Measurements from ENCODE around the gene GABRB1. TPM values are rescaled to one million over a fixed set of nuclear protein-coding genes. Genes with fewer than 3 reads are reported as not detected.

GABRB1 gene
- total and polyA plus RNA-seq, 2 of the 8 experiments (the other 6 are each of a cell fraction or from before 2014, with no cell fraction given) = 0.22 to 0.38 TPM

DNA sequence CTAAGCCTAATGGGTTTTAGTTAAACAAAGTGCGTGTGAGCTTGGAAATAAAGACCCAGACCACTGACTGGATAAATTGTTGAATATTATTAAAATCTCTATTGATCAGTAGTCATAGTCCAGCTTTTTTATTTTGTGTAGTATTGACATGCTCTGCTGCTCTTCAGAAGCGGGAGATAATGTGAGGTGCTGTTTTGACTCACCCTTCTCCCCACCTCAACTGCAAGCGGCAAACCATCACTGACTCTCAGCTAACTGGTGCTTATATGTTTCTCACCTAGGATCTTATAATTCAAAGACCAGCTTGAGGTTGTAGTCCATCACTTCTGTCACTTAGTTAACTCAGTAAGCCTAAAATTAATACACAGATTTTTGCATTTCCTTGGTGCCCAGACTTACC, 359.9 kb downstream of the GABRB1 start:
- Histone ChIP-seq H3K56ac (replicated peaks; ENCODE audit: insufficient read length, low read depth, low read length) (no peak overlapping the region), H4K5ac (ENCODE audit: insufficient read length, low read depth, low read length) (no peak overlapping the region), H4K8ac (ENCODE audit: extremely low read depth, insufficient read depth, low read length) (no peak overlapping the region), H2BK5ac (ENCODE audit: low read depth, low read length) (no peak overlapping the region), H2BK15ac (ENCODE audit: low read length) (no peak overlapping the region), H2BK12ac (ENCODE audit: low read depth, low read length) (no peak overlapping the region), H2AFZ (ENCODE audit: low read length) (no peak overlapping the region), H2BK120ac (replicated peaks; ENCODE audit: low read depth, low read length) (no peak overlapping the region), H3K9me3 (ENCODE audit: insufficient read depth in 2 of 2, low read depth in 1 of 2, low read length in 1 of 2) (no peaks in the 10 kb centered on the region), H3K23me2 (ENCODE audit: low read depth, low read length) (no peaks in the 10 kb centered on the region), H3K4me2 (ENCODE audit: insufficient read depth in 1 of 2, low read depth in 2 of 2, low read length in 2 of 2) (no peak overlapping the region), H4K20me1 (replicated peaks in 1 of 2; ENCODE audit: control insufficient read depth in 1 of 2, insufficient read depth in 2 of 2, low read length in 2 of 2) (no peaks in the 10 kb centered on the region), H3K18ac (ENCODE audit: extremely low read depth, low read length) (no peak overlapping the region), H3K36me3 (ENCODE audit: control insufficient read depth in 2 of 4, insufficient read depth in 4 of 4, low read length in 3 of 4) (no peaks in the 10 kb centered on the region), H3K14ac (ENCODE audit: insufficient read length) (no peak overlapping the region), H2AK5ac (ENCODE audit: low read depth, low read length) (no peak overlapping the region), H3K27me3 (replicated peaks in 1 of 4; ENCODE audit: control insufficient read depth in 3 of 4, extremely low read depth in 1 of 4, insufficient read depth in 3 of 4, low read length in 3 of 4) (peaks cover 0 to 1% (median 0%) of the 10 kb centered on the region in 4 experiments; a peak in 1 of 7 replicates), H3K23ac (ENCODE audit: insufficient read length) (no peak overlapping the region), H4K91ac (replicated peaks; ENCODE audit: insufficient read length, low read length) (no peak overlapping the region), H3K4me3 (ENCODE audit: extremely low read depth in 1 of 4, insufficient read depth in 2 of 4, low read depth in 3 of 4, low read length in 4 of 4) (no peak overlapping the region), H3K27ac (ENCODE audit: low read depth, low read length) (no peak overlapping the region), H3K9ac (replicated peaks in 1 of 4; ENCODE audit: extremely low read depth in 1 of 4, low read depth in 3 of 4, low read length in 3 of 4) (no peak overlapping the region), H2BK20ac (ENCODE audit: low read length) (no peak overlapping the region), H3K79me2 (ENCODE audit: control insufficient read depth in 1 of 2, insufficient read depth in 2 of 2, low read length in 2 of 2) (no peaks in the 10 kb centered on the region), H3K4ac (replicated peaks; ENCODE audit: insufficient read length, low read depth, low read length) (no peak overlapping the region), H3K79me1 (ENCODE audit: low read depth, low read length) (no peaks in the 10 kb centered on the region), H3K4me1 (replicated peaks in 1 of 4; ENCODE audit: control insufficient read depth in 3 of 4, insufficient read depth in 4 of 4, low read length in 3 of 4) (no peaks in the 10 kb centered on the region)
- DNase-seq (ENCODE audit: low read depth in 1 of 2, low spot score in 2 of 2) (no peak), FAIRE-seq (no peak)
- TF ChIP-seq RAD21 (IDR thresholded peaks at IDR 0.05 in 1 of 2, conservative IDR thresholded peaks at IDR 0.05 in 1 of 2; ENCODE audit: low read depth in 2 of 2, low read length in 2 of 2) = no peak
- TF ChIP-seq FOSL1 (IDR thresholded peaks at IDR 0.05; ENCODE audit: insufficient read depth, low read depth, low read length) = no peak
- no peak for TF ChIP-seq SIX5 (IDR thresholded peaks at IDR 0.05; ENCODE audit: low read depth, low read length)
- no peak for TF ChIP-seq GTF2F1 (IDR thresholded peaks at IDR 0.05; ENCODE audit: borderline replicate concordance, low read depth, low read length)
- no peak for TF ChIP-seq ASH2L (IDR thresholded peaks at IDR 0.05; ENCODE audit: low read length)
- no peak for TF ChIP-seq CBX5 (IDR thresholded peaks at IDR 0.05; ENCODE audit: low read depth, low read length)
- no peak for TF ChIP-seq HDAC6 (IDR thresholded peaks at IDR 0.05; ENCODE audit: low read depth, low read length)
- no peak for TF ChIP-seq TCF12 (IDR thresholded peaks at IDR 0.05; ENCODE audit: low read depth, low read length)
- no peak for TF ChIP-seq KDM1A (IDR thresholded peaks at IDR 0.05; ENCODE audit: borderline replicate concordance, low read length)
- TF ChIP-seq SIN3A (conservative IDR thresholded peaks at IDR 0.05 in 1 of 2, IDR thresholded peaks at IDR 0.05 in 1 of 2; ENCODE audit: low read depth in 1 of 2, low read length in 2 of 2) = no peak
- no peak for TF ChIP-seq MAFK (IDR thresholded peaks at IDR 0.05; ENCODE audit: low read depth, low read length)
- no peak for TF ChIP-seq SP1 (IDR thresholded peaks at IDR 0.05; ENCODE audit: low read depth, low read length)
- TF ChIP-seq, protein P1, sequence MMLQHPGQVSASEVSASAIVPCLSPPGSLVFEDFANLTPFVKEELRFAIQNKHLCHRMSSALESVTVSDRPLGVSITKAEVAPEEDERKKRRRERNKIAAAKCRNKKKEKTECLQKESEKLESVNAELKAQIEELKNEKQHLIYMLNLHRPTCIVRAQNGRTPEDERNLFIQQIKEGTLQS (IDR thresholded peaks at IDR 0.05; ENCODE audit: insufficient read depth, low read depth, low read length) = no peak
- ChIA-PET POLR2A (ENCODE audit: partially characterized antibody) (no interaction called here), CTCF (ENCODE audit: partially characterized antibody) (interaction anchor here (1.4 kb wide), 1 partner anchor 93 kb away, joined by 3 read pairs; no protein-coding TSS in a partner anchor)
- 95% methylated on average over 3 of the region's 3 CpGs; no CpG with 5 or more reads in 1 of the 2 experiments for WGBS, 2 experiments (ENCODE audit: extremely low coverage in 1 of 2, insufficient coverage in 1 of 2, insufficient read length in 1 of 2, insufficient replicate concordance in 2 of 2, low coverage in 1 of 2, low lambda C conversion rate in 2 of 2, missing lambda C conversion rate in 1 of 2)

All from H1 (cell line).